Esophagus (tissue), 2 donors: ENCODE results near the gene CFAP69. TPM values are rescaled to one million over a fixed set of nuclear protein-coding genes. Genes with fewer than 3 reads are reported as not detected.

ENCODE experiments used
- H3K27ac ChIP-seq, 2 donors: one replicate each; pipeline ENCODE4 v1.5.1; 2013; ENCODE audit warnings: low read depth in 2 of 2, mild to moderate bottlenecking in 2 of 2, inconsistent platforms in 1 of 2, low read length in 1 of 2, moderate library complexity in 1 of 2
- H3K27me3 ChIP-seq, 2 donors: one replicate each; pipeline ENCODE4 v1.6.1; 2013; ENCODE audit warnings: low read length in 2 of 2, control low read depth in 1 of 2, mild to moderate bottlenecking in 1 of 2; ENCODE audit not compliant: insufficient read depth in 2 of 2, control insufficient read depth in 1 of 2
- H3K36me3 ChIP-seq, 2 donors: one replicate each; pipeline ENCODE4 v1.6.1; 2013; ENCODE audit warnings: low read length in 1 of 2; ENCODE audit not compliant: control insufficient read depth in 2 of 2, insufficient read depth in 2 of 2
- H3K4me1 ChIP-seq, 2 donors: one replicate each; pipeline ENCODE4 v1.6.1; 2013; ENCODE audit warnings: low read length in 1 of 2; ENCODE audit not compliant: control insufficient read depth in 2 of 2, insufficient read depth in 2 of 2
- H3K4me3 ChIP-seq, 2 donors: one replicate each; pipeline ENCODE4 v1.5.1; 2013; ENCODE audit warnings: low read length in 2 of 2, mild to moderate bottlenecking in 2 of 2, low read depth in 1 of 2, moderate library complexity in 1 of 2
- H3K9me3 ChIP-seq, 2 donors: one replicate each; pipeline ENCODE4 v1.6.1; 2013; ENCODE audit warnings: mild to moderate bottlenecking in 2 of 2, low read depth in 1 of 2, low read length in 1 of 2, moderate library complexity in 1 of 2; ENCODE audit not compliant: control insufficient read depth in 2 of 2, insufficient read depth in 1 of 2
- WGBS, 2 donors: extraction: QIAGEN DNeasy Blood & Tissue Kit; methylation state at CpG; one replicate each; pipeline ENCODE4 v1.1.7; 2013; 5-methylcytosine and 5-hydroxymethylcytosine counted together
- polyA plus RNA-seq, 2 donors: library from polyadenylated mRNA; stranded (reverse); fragments of 200-250 nt; gene quantifications; one replicate each; pipeline ENCODE4 v1.2.3, GENCODE V29; 2013
- donor health status: healthy with polysubstance abuse.
- donor health status: Bipolar disorder and iron deficiency.

CFAP69 gene
- polyA plus RNA-seq, 2 donors: 1.4 to 3.1 TPM

GRCh38 chr7:90266808-90267207 is 21.8 kb downstream of the CFAP69 start:
- H3K4me1 ChIP-seq: no peaks in the 10 kb centered on the region
- H3K36me3 ChIP-seq: no peaks in the 10 kb centered on the region
- H3K27ac ChIP-seq: no peak overlapping the region
- WGBS, 2 donors: 60 to 65% methylated on average over 3 of the region's 3 CpGs
- H3K27me3 ChIP-seq: no peaks in the 10 kb centered on the region
- no peak overlapping the region for H3K4me3 ChIP-seq
- no peaks in the 10 kb centered on the region for H3K9me3 ChIP-seq

DNA sequence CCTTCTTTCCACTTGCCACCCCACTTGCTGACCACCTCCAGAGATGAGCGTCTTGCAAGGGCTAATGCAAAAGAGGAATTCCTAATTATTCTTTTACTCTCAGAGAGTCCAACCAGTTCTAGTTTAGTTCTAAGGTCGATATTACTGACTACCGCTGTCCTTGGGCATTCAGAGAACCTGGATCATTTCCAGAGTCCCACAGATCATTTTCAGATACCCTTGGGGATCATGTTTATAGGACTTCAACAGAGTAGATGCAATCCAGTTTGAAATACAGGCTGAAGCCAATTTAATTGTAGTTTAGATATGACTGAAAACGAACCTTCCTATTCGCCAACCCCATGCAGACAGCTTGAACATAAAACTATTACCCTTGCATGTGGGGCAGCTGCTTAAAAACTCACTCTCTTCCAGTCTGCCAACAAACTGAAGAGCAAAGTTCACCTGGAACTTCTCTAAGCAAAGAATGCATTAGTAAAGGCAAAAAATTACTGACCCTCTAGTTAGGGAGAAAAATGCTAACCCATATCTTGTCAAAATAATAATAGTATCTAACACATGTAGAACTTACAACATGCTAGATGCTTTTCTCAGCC is 22.4 kb downstream of the CFAP69 start:
- H3K4me3 ChIP-seq: no peak overlapping the region
- no peaks in the 10 kb centered on the region for H3K9me3 ChIP-seq
- WGBS, 2 donors: 77 to 82% methylated on average over 5 of the region's 5 CpGs
- no peaks in the 10 kb centered on the region for H3K36me3 ChIP-seq
- H3K4me1 ChIP-seq: no peaks in the 10 kb centered on the region
- no peaks in the 10 kb centered on the region for H3K27me3 ChIP-seq
- H3K27ac ChIP-seq: no peak overlapping the region

DNA sequence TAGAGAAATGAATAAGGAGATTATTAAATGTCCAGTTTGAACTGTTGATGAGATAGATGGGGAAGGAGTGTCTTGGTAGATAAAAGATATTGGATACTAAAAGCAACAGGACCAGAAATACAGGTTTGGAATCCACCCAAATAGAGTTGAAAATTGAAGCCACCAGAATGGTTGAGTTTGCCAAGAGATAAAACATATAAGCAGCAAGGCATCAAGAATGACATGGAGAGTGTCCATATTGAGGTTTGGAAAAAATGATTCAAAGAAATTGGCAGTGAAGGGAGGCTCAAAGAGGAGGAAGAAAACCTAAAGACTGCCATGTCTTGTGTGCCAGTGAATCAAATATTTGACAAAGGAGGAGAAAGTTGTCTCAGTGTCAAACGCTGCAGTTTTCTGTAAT is 24.2 kb downstream of the CFAP69 start:
- Histone ChIP-seq H3K4me3 (no peak overlapping the region), H3K4me1 (no peaks in the 10 kb centered on the region), H3K27ac (no peak overlapping the region), H3K27me3 (no peaks in the 10 kb centered on the region), H3K36me3 (no peaks in the 10 kb centered on the region), H3K9me3 (no peaks in the 10 kb centered on the region)
- WGBS, 2 donors: 46 to 57% methylated on average over 1 of the region's 1 CpG

- Histone ChIP-seq H3K36me3 (no peaks in the 10 kb centered on the region), H3K27me3 (no peaks in the 10 kb centered on the region), H3K27ac (no peak overlapping the region), H3K9me3 (no peaks in the 10 kb centered on the region), H3K4me3 (no peak overlapping the region), H3K4me1 (no peaks in the 10 kb centered on the region)
- WGBS, 2 donors: 93 to 96% methylated on average over 2 of the region's 2 CpGs
Observed at GRCh38 chr7:90270431-90271178, 25.6 kb downstream of the CFAP69 start.

DNA sequence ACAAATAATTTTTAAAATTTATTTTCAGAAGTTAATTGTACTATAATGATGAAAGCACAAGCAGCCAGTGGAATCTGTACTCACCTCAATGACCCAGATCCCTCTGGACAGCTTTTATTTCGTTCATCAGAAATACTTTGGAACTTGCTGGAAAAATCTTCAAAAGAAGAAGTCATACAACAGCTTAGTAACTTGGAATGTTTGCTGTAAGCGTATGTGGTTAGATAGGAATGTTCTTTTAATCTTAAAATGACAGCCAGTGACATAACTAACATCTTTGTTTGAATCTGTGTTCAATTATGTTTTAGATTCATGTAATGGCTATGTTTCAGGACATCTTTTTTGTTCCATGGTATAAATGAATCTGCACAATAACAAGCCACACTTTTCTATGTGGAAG is 26.8 kb downstream of the CFAP69 start:
- no peak overlapping the region for H3K4me3 ChIP-seq
- no peaks in the 10 kb centered on the region for H3K9me3 ChIP-seq
- H3K36me3 ChIP-seq: no peaks in the 10 kb centered on the region
- H3K27ac ChIP-seq: no peak overlapping the region
- no peaks in the 10 kb centered on the region for H3K27me3 ChIP-seq
- no peaks in the 10 kb centered on the region for H3K4me1 ChIP-seq
- WGBS, 2 donors: 53 to 56% methylated on average over 2 of the region's 2 CpGs

- Histone ChIP-seq H3K9me3 (no peaks in the 10 kb centered on the region), H3K4me3 (no peak overlapping the region), H3K36me3 (no peaks in the 10 kb centered on the region), H3K27me3 (no peaks in the 10 kb centered on the region), H3K27ac (no peak overlapping the region), H3K4me1 (no peaks in the 10 kb centered on the region)
- 87 to 93% methylated on average over 2 of the region's 2 CpGs for WGBS, 2 donors
Observed at GRCh38 chr7:90272242-90272641, 27.3 kb downstream of the CFAP69 start.

DNA sequence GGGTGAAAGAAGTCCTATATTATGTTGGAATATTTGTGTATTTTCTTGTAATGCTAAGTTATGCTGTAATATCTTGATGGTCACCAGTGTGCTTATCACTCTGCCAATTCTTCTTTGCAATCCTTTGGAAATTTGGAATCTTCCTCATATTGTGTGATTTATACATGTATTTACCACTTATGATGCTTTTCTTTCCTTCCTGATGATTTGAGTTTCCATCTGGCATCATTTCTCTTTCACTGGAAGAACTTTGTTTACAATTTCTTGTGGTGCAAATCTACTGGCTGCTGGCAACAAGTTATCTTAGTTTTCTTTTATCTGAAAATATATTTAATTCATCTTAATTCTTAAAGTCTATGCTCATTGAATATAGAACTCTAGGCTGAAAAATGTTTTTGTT is 29.2 kb downstream of the CFAP69 start:
- Histone ChIP-seq H3K27ac (no peak overlapping the region), H3K27me3 (no peaks in the 10 kb centered on the region), H3K9me3 (no peaks in the 10 kb centered on the region), H3K4me3 (no peak overlapping the region), H3K4me1 (no peaks in the 10 kb centered on the region), H3K36me3 (no peaks in the 10 kb centered on the region)

DNA sequence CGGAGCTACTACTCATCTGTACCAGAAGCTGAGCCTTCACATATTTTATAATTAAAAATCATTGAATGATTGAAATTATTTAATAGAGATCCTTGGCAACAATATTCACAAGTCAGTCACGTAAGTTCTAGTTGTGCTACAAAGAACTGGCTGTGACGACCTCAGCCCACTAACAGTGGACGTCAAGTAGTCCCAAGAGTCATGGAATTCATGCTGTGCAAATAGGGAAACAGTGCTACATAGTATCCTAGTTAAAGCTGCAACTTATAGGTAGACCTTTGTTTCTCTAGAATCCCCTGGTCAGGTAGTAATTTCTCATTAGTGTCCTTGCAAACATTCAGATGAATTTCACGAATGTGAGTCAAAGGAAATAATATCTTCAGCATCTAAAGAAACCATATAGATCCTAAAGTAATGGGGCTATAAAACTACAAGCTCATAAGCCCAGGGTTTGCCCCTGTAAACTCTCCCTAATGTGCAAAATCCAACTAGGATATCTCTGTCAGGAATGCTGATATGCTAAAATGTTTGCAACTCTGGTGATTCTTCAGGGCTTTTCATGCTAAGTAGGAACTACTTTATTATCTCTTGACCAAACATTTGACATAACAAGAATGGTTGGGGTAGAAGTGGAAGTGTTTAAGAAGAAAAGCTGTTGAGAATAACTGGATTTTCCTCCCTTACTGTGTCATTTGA is 31.2 kb downstream of the CFAP69 start:
- no peak overlapping the region for H3K27ac ChIP-seq
- no peaks in the 10 kb centered on the region for H3K36me3 ChIP-seq
- no peaks in the 10 kb centered on the region for H3K4me1 ChIP-seq
- H3K27me3 ChIP-seq: no peaks in the 10 kb centered on the region
- no peak overlapping the region for H3K4me3 ChIP-seq
- 67 to 70% methylated on average over 5 of the region's 5 CpGs for WGBS, 2 donors
- no peaks in the 10 kb centered on the region for H3K9me3 ChIP-seq

- Histone ChIP-seq H3K27me3 (no peaks in the 10 kb centered on the region), H3K9me3 (no peaks in the 10 kb centered on the region), H3K4me3 (no peak overlapping the region), H3K27ac (no peak overlapping the region), H3K36me3 (no peaks in the 10 kb centered on the region), H3K4me1 (no peaks in the 10 kb centered on the region)
- 88 to 89% methylated on average over 3 of the region's 3 CpGs for WGBS, 2 donors
Observed at GRCh38 chr7:90288154-90288553, 43.2 kb downstream of the CFAP69 start.
